ENCODE measurements around the gene IRF9. TPM values are rescaled to one million over a fixed set of nuclear protein-coding genes. Genes with fewer than 3 reads are reported as not detected.
A peak's percentile ranks its signal among the peaks of the same experiment; 100 is the strongest.

Gene IRF9
- total and polyA plus RNA-seq, 2 of the 13 experiments (the other 11 are each of a cell fraction or from before 2014, with no cell fraction given), result 14.9 to 49.7 TPM

DNA sequence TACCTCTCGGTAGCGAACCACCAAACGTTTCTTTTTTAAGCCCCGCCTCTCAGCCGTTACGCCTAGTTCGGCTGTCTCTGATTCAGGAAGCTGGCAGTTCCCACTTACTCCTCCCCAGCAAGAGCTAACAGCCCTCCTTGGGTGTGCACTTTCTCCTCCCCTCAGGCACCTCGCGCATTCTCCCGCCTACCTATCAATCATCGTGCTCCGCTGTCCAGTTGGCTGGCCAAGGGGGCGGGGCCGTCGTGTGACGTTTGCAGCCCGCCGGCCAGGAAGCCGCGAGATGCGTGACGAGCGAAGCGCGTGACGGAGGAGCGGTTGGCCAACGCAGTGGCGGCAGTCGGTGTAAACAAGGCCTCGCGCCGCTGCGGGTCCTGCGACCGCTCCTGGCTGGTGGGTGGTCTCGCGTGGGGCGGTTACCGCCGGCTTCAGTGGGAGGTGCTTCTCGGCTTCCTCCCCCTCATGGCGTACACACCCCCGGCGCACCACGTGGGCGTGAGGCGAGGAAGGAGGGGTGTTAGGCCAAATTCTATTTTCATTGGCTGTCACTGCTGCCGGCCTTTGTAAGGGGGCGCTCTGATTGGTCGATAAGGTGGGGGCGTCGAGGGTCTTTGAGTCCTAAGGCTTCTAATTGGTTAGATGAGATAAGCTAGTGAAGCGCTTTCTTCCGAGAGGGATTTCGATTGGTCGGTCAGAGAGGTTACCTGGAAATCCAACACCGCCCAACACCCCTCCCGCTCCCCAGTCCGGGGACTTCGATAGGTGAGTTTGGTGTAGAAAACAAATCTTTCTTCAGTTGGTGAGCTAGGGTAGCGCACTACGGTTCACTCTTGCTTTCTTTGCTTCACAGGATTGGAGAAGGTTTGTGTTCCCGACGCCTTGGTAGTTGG is 46.3 kb upstream of the IRF9 start, which contains the start of the genes DCAF11 and NRL (continued):
- TF ChIP-seq MIER3 (CRISPR knock-in tag; IDR thresholded peaks at IDR 0.05; ENCODE audit: borderline replicate concordance), result peak; percentile 88; the same call in 1 of the 2 replicates
- TF ChIP-seq, protein P1, sequence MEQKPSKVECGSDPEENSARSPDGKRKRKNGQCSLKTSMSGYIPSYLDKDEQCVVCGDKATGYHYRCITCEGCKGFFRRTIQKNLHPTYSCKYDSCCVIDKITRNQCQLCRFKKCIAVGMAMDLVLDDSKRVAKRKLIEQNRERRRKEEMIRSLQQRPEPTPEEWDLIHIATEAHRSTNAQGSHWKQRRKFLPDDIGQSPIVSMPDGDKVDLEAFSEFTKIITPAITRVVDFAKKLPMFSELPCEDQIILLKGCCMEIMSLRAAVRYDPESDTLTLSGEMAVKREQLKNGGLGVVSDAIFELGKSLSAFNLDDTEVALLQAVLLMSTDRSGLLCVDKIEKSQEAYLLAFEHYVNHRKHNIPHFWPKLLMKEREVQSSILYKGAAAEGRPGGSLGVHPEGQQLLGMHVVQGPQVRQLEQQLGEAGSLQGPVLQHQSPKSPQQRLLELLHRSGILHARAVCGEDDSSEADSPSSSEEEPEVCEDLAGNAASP (CRISPR knock-in tag; IDR thresholded peaks at IDR 0.05; ENCODE audit: borderline replicate concordance), result peak; percentile 83; the same call in 1 of the 2 replicates
- TF ChIP-seq ISL2 (CRISPR knock-in tag; IDR thresholded peaks at IDR 0.05), result peak; percentile 89
- no peak; the same call in 1 of the 2 replicates for TF ChIP-seq ZNF543 (CRISPR knock-in tag; IDR thresholded peaks at IDR 0.05)
- peak; percentile 89 for TF ChIP-seq PHF8 (CRISPR knock-in tag; IDR thresholded peaks at IDR 0.05)
- peak; percentile 67 for TF ChIP-seq MED8 (CRISPR knock-in tag; IDR thresholded peaks at IDR 0.05; ENCODE audit: insufficient replicate concordance)
- TF ChIP-seq NFYC (CRISPR knock-in tag; IDR thresholded peaks at IDR 0.05), result peak; percentile 94
- TF ChIP-seq, protein P2, sequence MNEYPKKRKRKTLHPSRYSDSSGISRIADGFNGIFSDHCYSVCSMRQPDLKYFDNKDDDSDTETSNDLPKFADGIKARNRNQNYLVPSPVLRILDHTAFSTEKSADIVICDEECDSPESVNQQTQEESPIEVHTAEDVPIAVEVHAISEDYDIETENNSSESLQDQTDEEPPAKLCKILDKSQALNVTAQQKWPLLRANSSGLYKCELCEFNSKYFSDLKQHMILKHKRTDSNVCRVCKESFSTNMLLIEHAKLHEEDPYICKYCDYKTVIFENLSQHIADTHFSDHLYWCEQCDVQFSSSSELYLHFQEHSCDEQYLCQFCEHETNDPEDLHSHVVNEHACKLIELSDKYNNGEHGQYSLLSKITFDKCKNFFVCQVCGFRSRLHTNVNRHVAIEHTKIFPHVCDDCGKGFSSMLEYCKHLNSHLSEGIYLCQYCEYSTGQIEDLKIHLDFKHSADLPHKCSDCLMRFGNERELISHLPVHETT (CRISPR knock-in tag; conservative IDR thresholded peaks at IDR 0.05), result peak; percentile 96
- 0 out of 2 replicates have a peak, but pooled peaks have one; percentile 26 for TF ChIP-seq KAT2B (IDR thresholded peaks at IDR 0.05; ENCODE audit: borderline replicate concordance, low read depth, low read length)
- TF ChIP-seq, protein P3, sequence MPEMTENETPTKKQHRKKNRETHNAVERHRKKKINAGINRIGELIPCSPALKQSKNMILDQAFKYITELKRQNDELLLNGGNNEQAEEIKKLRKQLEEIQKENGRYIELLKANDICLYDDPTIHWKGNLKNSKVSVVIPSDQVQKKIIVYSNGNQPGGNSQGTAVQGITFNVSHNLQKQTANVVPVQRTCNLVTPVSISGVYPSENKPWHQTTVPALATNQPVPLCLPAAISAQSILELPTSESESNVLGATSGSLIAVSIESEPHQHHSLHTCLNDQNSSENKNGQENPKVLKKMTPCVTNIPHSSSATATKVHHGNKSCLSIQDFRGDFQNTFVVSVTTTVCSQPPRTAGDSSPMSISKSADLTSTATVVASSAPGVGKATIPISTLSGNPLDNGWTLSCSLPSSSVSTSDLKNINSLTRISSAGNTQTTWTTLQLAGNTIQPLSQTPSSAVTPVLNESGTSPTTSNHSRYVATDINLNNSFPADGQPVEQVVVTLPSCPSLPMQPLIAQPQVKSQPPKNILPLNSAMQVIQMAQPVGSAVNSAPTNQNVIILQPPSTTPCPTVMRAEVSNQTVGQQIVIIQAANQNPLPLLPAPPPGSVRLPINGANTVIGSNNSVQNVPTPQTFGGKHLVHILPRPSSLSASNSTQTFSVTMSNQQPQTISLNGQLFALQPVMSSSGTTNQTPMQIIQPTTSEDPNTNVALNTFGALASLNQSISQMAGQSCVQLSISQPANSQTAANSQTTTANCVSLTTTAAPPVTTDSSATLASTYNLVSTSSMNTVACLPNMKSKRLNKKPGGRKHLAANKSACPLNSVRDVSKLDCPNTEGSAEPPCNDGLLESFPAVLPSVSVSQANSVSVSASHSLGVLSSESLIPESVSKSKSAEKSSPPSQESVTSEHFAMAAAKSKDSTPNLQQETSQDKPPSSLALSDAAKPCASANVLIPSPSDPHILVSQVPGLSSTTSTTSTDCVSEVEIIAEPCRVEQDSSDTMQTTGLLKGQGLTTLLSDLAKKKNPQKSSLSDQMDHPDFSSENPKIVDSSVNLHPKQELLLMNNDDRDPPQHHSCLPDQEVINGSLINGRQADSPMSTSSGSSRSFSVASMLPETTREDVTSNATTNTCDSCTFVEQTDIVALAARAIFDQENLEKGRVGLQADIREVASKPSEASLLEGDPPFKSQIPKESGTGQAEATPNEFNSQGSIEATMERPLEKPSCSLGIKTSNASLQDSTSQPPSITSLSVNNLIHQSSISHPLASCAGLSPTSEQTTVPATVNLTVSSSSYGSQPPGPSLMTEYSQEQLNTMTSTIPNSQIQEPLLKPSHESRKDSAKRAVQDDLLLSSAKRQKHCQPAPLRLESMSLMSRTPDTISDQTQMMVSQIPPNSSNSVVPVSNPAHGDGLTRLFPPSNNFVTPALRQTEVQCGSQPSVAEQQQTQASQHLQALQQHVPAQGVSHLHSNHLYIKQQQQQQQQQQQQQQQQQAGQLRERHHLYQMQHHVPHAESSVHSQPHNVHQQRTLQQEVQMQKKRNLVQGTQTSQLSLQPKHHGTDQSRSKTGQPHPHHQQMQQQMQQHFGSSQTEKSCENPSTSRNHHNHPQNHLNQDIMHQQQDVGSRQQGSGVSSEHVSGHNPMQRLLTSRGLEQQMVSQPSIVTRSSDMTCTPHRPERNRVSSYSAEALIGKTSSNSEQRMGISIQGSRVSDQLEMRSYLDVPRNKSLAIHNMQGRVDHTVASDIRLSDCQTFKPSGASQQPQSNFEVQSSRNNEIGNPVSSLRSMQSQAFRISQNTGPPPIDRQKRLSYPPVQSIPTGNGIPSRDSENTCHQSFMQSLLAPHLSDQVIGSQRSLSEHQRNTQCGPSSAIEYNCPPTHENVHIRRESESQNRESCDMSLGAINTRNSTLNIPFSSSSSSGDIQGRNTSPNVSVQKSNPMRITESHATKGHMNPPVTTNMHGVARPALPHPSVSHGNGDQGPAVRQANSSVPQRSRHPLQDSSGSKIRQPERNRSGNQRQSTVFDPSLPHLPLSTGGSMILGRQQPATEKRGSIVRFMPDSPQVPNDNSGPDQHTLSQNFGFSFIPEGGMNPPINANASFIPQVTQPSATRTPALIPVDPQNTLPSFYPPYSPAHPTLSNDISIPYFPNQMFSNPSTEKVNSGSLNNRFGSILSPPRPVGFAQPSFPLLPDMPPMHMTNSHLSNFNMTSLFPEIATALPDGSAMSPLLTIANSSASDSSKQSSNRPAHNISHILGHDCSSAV (CRISPR knock-in tag; IDR thresholded peaks at IDR 0.05; ENCODE audit: borderline replicate concordance), result peak; percentile 100
- peak; percentile 96; the same call in 1 of the 2 replicates for TF ChIP-seq ZBTB7A (CRISPR knock-in tag; IDR thresholded peaks at IDR 0.05)
- peak; percentile 75; the same call in 1 of the 2 replicates for TF ChIP-seq ZKSCAN8 (CRISPR knock-in tag; IDR thresholded peaks at IDR 0.05; ENCODE audit: borderline replicate concordance)
- TF ChIP-seq KDM4B (CRISPR knock-in tag; IDR thresholded peaks at IDR 0.05), result peak; percentile 99
- peak; percentile 99 for TF ChIP-seq FOXK2 (IDR thresholded peaks at IDR 0.05)
- peak; percentile 99 for TF ChIP-seq MNT (IDR thresholded peaks at IDR 0.05)

Data from HepG2 (cell line).